ENCODE measurements around the gene SMYD3.
"Not testable (repeated sequence)": the region's sequence is repeated elsewhere in the genome, so short reads cannot be mapped to it uniquely, and the experiment has no call there.

DNA sequence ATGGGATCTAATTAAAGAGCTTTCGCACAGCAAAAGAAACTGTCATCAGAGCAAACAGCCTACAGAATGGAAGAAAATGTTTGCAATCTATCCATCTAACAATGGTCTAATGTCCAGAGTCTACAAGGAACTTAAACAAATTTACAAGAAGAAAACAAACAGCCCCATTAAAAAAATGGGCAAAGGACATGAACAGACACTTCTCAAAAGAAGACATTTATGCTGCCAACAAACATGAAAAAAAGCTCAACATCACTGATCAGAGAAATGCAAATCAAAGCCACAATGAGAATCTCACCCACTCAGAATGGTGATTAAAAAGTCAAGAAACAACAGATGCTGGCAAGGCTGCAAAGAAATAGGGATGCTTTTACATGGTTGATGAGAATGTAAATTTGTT, 561.9 kb downstream of the SMYD3 start:
- TF ChIP-seq ZNF274 (IDR thresholded peaks at IDR 0.05; ENCODE audit: low read length); ZNF274 (tag by site-specific recombination; IDR thresholded peaks at IDR 0.05; ENCODE audit: borderline replicate concordance): not testable (repeated sequence)
- TF ChIP-seq, protein P1, sequence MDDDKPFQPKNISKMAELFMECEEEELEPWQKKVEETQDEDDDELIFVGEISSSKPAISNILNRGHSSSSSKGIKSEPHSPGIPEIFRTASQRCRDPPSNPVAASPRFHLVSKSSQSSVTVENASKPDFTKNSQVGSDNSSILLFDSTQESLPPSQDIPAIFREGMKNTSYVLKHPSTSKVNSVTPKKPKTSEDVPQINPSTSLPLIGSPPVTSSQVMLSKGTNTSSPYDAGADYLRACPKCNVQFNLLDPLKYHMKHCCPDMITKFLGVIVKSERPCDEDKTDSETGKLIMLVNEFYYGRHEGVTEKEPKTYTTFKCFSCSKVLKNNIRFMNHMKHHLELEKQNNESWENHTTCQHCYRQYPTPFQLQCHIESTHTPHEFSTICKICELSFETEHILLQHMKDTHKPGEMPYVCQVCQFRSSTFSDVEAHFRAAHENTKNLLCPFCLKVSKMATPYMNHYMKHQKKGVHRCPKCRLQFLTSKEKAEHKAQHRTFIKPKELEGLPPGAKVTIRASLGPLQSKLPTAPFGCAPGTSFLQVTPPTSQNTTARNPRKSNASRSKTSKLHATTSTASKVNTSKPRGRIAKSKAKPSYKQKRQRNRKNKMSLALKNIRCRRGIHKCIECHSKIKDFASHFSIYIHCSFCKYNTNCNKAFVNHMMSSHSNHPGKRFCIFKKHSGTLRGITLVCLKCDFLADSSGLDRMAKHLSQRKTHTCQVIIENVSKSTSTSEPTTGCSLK (tag by site-specific recombination; IDR thresholded peaks at IDR 0.05) = not testable (repeated sequence)
- TF ChIP-seq, protein P2, sequence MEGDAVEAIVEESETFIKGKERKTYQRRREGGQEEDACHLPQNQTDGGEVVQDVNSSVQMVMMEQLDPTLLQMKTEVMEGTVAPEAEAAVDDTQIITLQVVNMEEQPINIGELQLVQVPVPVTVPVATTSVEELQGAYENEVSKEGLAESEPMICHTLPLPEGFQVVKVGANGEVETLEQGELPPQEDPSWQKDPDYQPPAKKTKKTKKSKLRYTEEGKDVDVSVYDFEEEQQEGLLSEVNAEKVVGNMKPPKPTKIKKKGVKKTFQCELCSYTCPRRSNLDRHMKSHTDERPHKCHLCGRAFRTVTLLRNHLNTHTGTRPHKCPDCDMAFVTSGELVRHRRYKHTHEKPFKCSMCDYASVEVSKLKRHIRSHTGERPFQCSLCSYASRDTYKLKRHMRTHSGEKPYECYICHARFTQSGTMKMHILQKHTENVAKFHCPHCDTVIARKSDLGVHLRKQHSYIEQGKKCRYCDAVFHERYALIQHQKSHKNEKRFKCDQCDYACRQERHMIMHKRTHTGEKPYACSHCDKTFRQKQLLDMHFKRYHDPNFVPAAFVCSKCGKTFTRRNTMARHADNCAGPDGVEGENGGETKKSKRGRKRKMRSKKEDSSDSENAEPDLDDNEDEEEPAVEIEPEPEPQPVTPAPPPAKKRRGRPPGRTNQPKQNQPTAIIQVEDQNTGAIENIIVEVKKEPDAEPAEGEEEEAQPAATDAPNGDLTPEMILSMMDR (tag by site-specific recombination; IDR thresholded peaks at IDR 0.05) = not testable (repeated sequence)
- TF ChIP-seq, protein P3, sequence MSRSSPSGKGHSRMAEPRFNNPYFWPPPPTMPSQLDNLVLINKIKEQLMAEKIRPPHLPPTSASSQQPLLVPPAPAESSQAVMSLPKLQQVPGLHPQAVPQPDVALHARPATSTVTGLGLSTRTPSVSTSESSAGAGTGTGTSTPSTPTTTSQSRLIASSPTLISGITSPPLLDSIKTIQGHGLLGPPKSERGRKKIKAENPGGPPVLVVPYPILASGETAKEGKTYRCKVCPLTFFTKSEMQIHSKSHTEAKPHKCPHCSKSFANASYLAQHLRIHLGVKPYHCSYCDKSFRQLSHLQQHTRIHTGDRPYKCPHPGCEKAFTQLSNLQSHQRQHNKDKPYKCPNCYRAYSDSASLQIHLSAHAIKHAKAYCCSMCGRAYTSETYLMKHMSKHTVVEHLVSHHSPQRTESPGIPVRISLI (tag by site-specific recombination; IDR thresholded peaks at IDR 0.05) = not testable (repeated sequence)
